GM18520 (cell line): Measurements from ENCODE around the gene CEMIP.

Source experiments
- ATAC-seq: cut with Tn5 transposase; IDR thresholded peaks from one replicate; pipeline ENCODE4 v1.9.1; 2021; ENCODE audit not compliant: unreplicated experiment

The CEMIP gene

GRCh38 chr15:80925597-80926059 lies 146.5 kb downstream of the CEMIP start:
- no peak for ATAC-seq

- no peak for ATAC-seq
Observed at GRCh38 chr15:80926126-80926525, 147.0 kb downstream of the CEMIP start.

- no peak for ATAC-seq
Observed at GRCh38 chr15:80929225-80929624, 150.1 kb downstream of the CEMIP start.

GRCh38 chr15:80929689-80930088 lies 150.5 kb downstream of the CEMIP start:
- ATAC-seq, result no peak

GRCh38 chr15:80931191-80931590 lies 152.0 kb downstream of the CEMIP start:
- ATAC-seq, result no peak

GRCh38 chr15:80931721-80932512 lies 152.7 kb downstream of the CEMIP start:
- ATAC-seq, result no peak

GRCh38 chr15:80932513-80932815 lies 153.3 kb downstream of the CEMIP start:
- no peak for ATAC-seq

GRCh38 chr15:80932989-80933388 lies 153.8 kb downstream of the CEMIP start:
- no peak for ATAC-seq

- no peak for ATAC-seq
Observed at GRCh38 chr15:80934761-80935221, 155.6 kb downstream of the CEMIP start.

- no peak for ATAC-seq
Observed at GRCh38 chr15:80936288-80937078, 157.3 kb downstream of the CEMIP start.

GRCh38 chr15:80937718-80938117 lies 158.5 kb downstream of the CEMIP start:
- no peak for ATAC-seq

GRCh38 chr15:80939216-80939615 lies 160.0 kb downstream of the CEMIP start:
- no peak for ATAC-seq

GRCh38 chr15:80940331-80940730 lies 161.2 kb downstream of the CEMIP start:
- ATAC-seq, result no peak

- ATAC-seq, result no peak
Observed at GRCh38 chr15:80940851-80941250, 161.7 kb downstream of the CEMIP start.

- ATAC-seq, result no peak
Observed at GRCh38 chr15:80942266-80942665, 163.1 kb downstream of the CEMIP start.

GRCh38 chr15:80942746-80943565 lies 163.8 kb downstream of the CEMIP start:
- ATAC-seq, result no peak

- ATAC-seq, result no peak
Observed at GRCh38 chr15:80944818-80945217, 165.6 kb downstream of the CEMIP start.

- no peak for ATAC-seq
Observed at GRCh38 chr15:80945605-80946004, 166.4 kb downstream of the CEMIP start.

- ATAC-seq, result no peak
Observed at GRCh38 chr15:80946576-80946975, 167.4 kb downstream of the CEMIP start.

- no peak for ATAC-seq
Observed at GRCh38 chr15:80948651-80949292, 169.6 kb downstream of the CEMIP start.

- ATAC-seq, result no peak
Observed at GRCh38 chr15:80949756-80950155, 170.6 kb downstream of the CEMIP start.
